ENCODE measurements around the gene CALN1.

CALN1 gene

GRCh38 chr7:71885487-71885886 lies 526.7 kb downstream of the CALN1 start:
- Histone ChIP-seq H3K9ac (ENCODE audit: low read depth, low read length) (no peak overlapping the region), H3K4me1 (ENCODE audit: control insufficient read depth, insufficient read depth, low read length) (no peaks in the 10 kb centered on the region), H3K27me3 (ENCODE audit: control insufficient read depth, insufficient read depth, low read length) (no peaks in the 10 kb centered on the region), H3K9me3 (ENCODE audit: control insufficient read depth, insufficient read depth, low read length) (peaks cover 3% of the 10 kb centered on the region; the same call in 1 of the 2 replicates), H3K36me3 (ENCODE audit: control insufficient read depth, insufficient read depth, low read length) (no peaks in the 10 kb centered on the region), H3K27ac (ENCODE audit: low read depth, low read length) (no peak overlapping the region), H3K4me3 (ENCODE audit: low read depth, low read length) (no peak overlapping the region)

- Histone ChIP-seq H3K27ac (ENCODE audit: low read depth, low read length) (no peak overlapping the region), H3K4me3 (ENCODE audit: low read depth, low read length) (no peak overlapping the region), H3K9ac (ENCODE audit: low read depth, low read length) (no peak overlapping the region), H3K36me3 (ENCODE audit: control insufficient read depth, insufficient read depth, low read length) (no peaks in the 10 kb centered on the region), H3K9me3 (ENCODE audit: control insufficient read depth, insufficient read depth, low read length) (peaks cover 3% of the 10 kb centered on the region; the same call in 1 of the 2 replicates), H3K27me3 (ENCODE audit: control insufficient read depth, insufficient read depth, low read length) (no peaks in the 10 kb centered on the region), H3K4me1 (ENCODE audit: control insufficient read depth, insufficient read depth, low read length) (no peaks in the 10 kb centered on the region)
Observed at GRCh38 chr7:71883415-71883814, 528.7 kb downstream of the CALN1 start.

- Histone ChIP-seq H3K4me1 (ENCODE audit: control insufficient read depth, insufficient read depth, low read length) (no peaks in the 10 kb centered on the region), H3K27ac (ENCODE audit: low read depth, low read length) (no peak overlapping the region), H3K36me3 (ENCODE audit: control insufficient read depth, insufficient read depth, low read length) (no peaks in the 10 kb centered on the region), H3K9me3 (ENCODE audit: control insufficient read depth, insufficient read depth, low read length) (no peaks in the 10 kb centered on the region; the same call in 1 of the 2 replicates), H3K27me3 (ENCODE audit: control insufficient read depth, insufficient read depth, low read length) (no peaks in the 10 kb centered on the region), H3K9ac (ENCODE audit: low read depth, low read length) (no peak overlapping the region), H3K4me3 (ENCODE audit: low read depth, low read length) (no peak overlapping the region)
Observed at GRCh38 chr7:71871446-71871845, 540.7 kb downstream of the CALN1 start.

GRCh38 chr7:71870812-71871211 lies 541.3 kb downstream of the CALN1 start:
- no peak overlapping the region for H3K9ac ChIP-seq (ENCODE audit: low read depth, low read length)
- no peak overlapping the region for H3K27ac ChIP-seq (ENCODE audit: low read depth, low read length)
- H3K36me3 ChIP-seq (ENCODE audit: control insufficient read depth, insufficient read depth, low read length) = no peaks in the 10 kb centered on the region
- H3K4me1 ChIP-seq (ENCODE audit: control insufficient read depth, insufficient read depth, low read length) = no peaks in the 10 kb centered on the region
- no peaks in the 10 kb centered on the region for H3K27me3 ChIP-seq (ENCODE audit: control insufficient read depth, insufficient read depth, low read length)
- H3K9me3 ChIP-seq (ENCODE audit: control insufficient read depth, insufficient read depth, low read length) = no peaks in the 10 kb centered on the region
- no peak overlapping the region for H3K4me3 ChIP-seq (ENCODE audit: low read depth, low read length)

GRCh38 chr7:71868797-71869196 lies 543.3 kb downstream of the CALN1 start:
- Histone ChIP-seq H3K27me3 (ENCODE audit: control insufficient read depth, insufficient read depth, low read length) (no peaks in the 10 kb centered on the region), H3K4me1 (ENCODE audit: control insufficient read depth, insufficient read depth, low read length) (no peaks in the 10 kb centered on the region), H3K36me3 (ENCODE audit: control insufficient read depth, insufficient read depth, low read length) (no peaks in the 10 kb centered on the region), H3K9ac (ENCODE audit: low read depth, low read length) (no peak overlapping the region), H3K27ac (ENCODE audit: low read depth, low read length) (no peak overlapping the region), H3K9me3 (ENCODE audit: control insufficient read depth, insufficient read depth, low read length) (no peaks in the 10 kb centered on the region), H3K4me3 (ENCODE audit: low read depth, low read length) (no peak overlapping the region)

GRCh38 chr7:71867626-71868025 lies 544.5 kb downstream of the CALN1 start:
- no peak overlapping the region for H3K9ac ChIP-seq (ENCODE audit: low read depth, low read length)
- H3K4me3 ChIP-seq (ENCODE audit: low read depth, low read length) = no peak overlapping the region
- no peaks in the 10 kb centered on the region for H3K4me1 ChIP-seq (ENCODE audit: control insufficient read depth, insufficient read depth, low read length)
- H3K27me3 ChIP-seq (ENCODE audit: control insufficient read depth, insufficient read depth, low read length) = no peaks in the 10 kb centered on the region
- no peak overlapping the region for H3K27ac ChIP-seq (ENCODE audit: low read depth, low read length)
- H3K36me3 ChIP-seq (ENCODE audit: control insufficient read depth, insufficient read depth, low read length) = no peaks in the 10 kb centered on the region
- no peaks in the 10 kb centered on the region for H3K9me3 ChIP-seq (ENCODE audit: control insufficient read depth, insufficient read depth, low read length)

GRCh38 chr7:71865172-71865571 lies 547.0 kb downstream of the CALN1 start:
- no peak overlapping the region for H3K9ac ChIP-seq (ENCODE audit: low read depth, low read length)
- no peak overlapping the region for H3K4me3 ChIP-seq (ENCODE audit: low read depth, low read length)
- no peaks in the 10 kb centered on the region for H3K36me3 ChIP-seq (ENCODE audit: control insufficient read depth, insufficient read depth, low read length)
- H3K27me3 ChIP-seq (ENCODE audit: control insufficient read depth, insufficient read depth, low read length) = no peaks in the 10 kb centered on the region
- no peak overlapping the region for H3K27ac ChIP-seq (ENCODE audit: low read depth, low read length)
- H3K9me3 ChIP-seq (ENCODE audit: control insufficient read depth, insufficient read depth, low read length) = no peaks in the 10 kb centered on the region
- no peaks in the 10 kb centered on the region for H3K4me1 ChIP-seq (ENCODE audit: control insufficient read depth, insufficient read depth, low read length)

- no peak overlapping the region for H3K4me3 ChIP-seq (ENCODE audit: low read depth, low read length)
- H3K27me3 ChIP-seq (ENCODE audit: control insufficient read depth, insufficient read depth, low read length) = no peaks in the 10 kb centered on the region
- no peaks in the 10 kb centered on the region for H3K9me3 ChIP-seq (ENCODE audit: control insufficient read depth, insufficient read depth, low read length)
- no peak overlapping the region for H3K27ac ChIP-seq (ENCODE audit: low read depth, low read length)
- no peak overlapping the region for H3K9ac ChIP-seq (ENCODE audit: low read depth, low read length)
- H3K4me1 ChIP-seq (ENCODE audit: control insufficient read depth, insufficient read depth, low read length) = no peaks in the 10 kb centered on the region
- no peaks in the 10 kb centered on the region for H3K36me3 ChIP-seq (ENCODE audit: control insufficient read depth, insufficient read depth, low read length)
Observed at GRCh38 chr7:71864130-71864529, 548.0 kb downstream of the CALN1 start.

- Histone ChIP-seq H3K36me3 (ENCODE audit: control insufficient read depth, insufficient read depth, low read length) (no peaks in the 10 kb centered on the region), H3K4me3 (ENCODE audit: low read depth, low read length) (no peak overlapping the region), H3K9me3 (ENCODE audit: control insufficient read depth, insufficient read depth, low read length) (no peaks in the 10 kb centered on the region), H3K27me3 (ENCODE audit: control insufficient read depth, insufficient read depth, low read length) (no peaks in the 10 kb centered on the region), H3K9ac (ENCODE audit: low read depth, low read length) (no peak overlapping the region), H3K4me1 (ENCODE audit: control insufficient read depth, insufficient read depth, low read length) (peaks cover 1% of the 10 kb centered on the region; the same call in 1 of the 2 replicates), H3K27ac (ENCODE audit: low read depth, low read length) (no peak overlapping the region)
Observed at GRCh38 chr7:71860572-71860971, 551.6 kb downstream of the CALN1 start.

GRCh38 chr7:71857338-71857737 lies 554.8 kb downstream of the CALN1 start:
- Histone ChIP-seq H3K9ac (ENCODE audit: low read depth, low read length) (no peak overlapping the region), H3K36me3 (ENCODE audit: control insufficient read depth, insufficient read depth, low read length) (no peaks in the 10 kb centered on the region), H3K4me1 (ENCODE audit: control insufficient read depth, insufficient read depth, low read length) (peaks cover 4% of the 10 kb centered on the region; the same call in 1 of the 2 replicates), H3K9me3 (ENCODE audit: control insufficient read depth, insufficient read depth, low read length) (no peaks in the 10 kb centered on the region), H3K27me3 (ENCODE audit: control insufficient read depth, insufficient read depth, low read length) (no peaks in the 10 kb centered on the region), H3K4me3 (ENCODE audit: low read depth, low read length) (no peak overlapping the region), H3K27ac (ENCODE audit: low read depth, low read length) (no peak overlapping the region)

- Histone ChIP-seq H3K9ac (ENCODE audit: low read depth, low read length) (no peak overlapping the region), H3K4me1 (ENCODE audit: control insufficient read depth, insufficient read depth, low read length) (peaks cover 4% of the 10 kb centered on the region; the same call in 1 of the 2 replicates), H3K27me3 (ENCODE audit: control insufficient read depth, insufficient read depth, low read length) (no peaks in the 10 kb centered on the region), H3K36me3 (ENCODE audit: control insufficient read depth, insufficient read depth, low read length) (no peaks in the 10 kb centered on the region), H3K4me3 (ENCODE audit: low read depth, low read length) (no peak overlapping the region), H3K9me3 (ENCODE audit: control insufficient read depth, insufficient read depth, low read length) (no peaks in the 10 kb centered on the region), H3K27ac (ENCODE audit: low read depth, low read length) (no peak overlapping the region)
Observed at GRCh38 chr7:71854546-71855397, 557.4 kb downstream of the CALN1 start.
